RWPE2 (cell line): ENCODE results near the gene ASNSD1.
A peak's percentile ranks its signal among the peaks of the same experiment; 100 is the strongest.
"Not testable (repeated sequence)": the region's sequence is repeated elsewhere in the genome, so short reads cannot be mapped to it uniquely, and the experiment has no call there.

Experiments used
- ATAC-seq: fragments of 200-7000 bp; cut with Tn5 transposase; 3 replicates; pipeline ENCODE4 v1.9.1; 2021; ENCODE audit warnings: low read depth
- DNase-seq: peaks from one replicate; pipeline ENCODE4 v3.0.0-alpha.2; 2020; ENCODE audit warnings: low spot score
- H3K27ac ChIP-seq: fragments of 450-650 bp; 2 replicates; pipeline ENCODE4 v1.5.1; 2017; ENCODE audit warnings: mild to moderate bottlenecking; ENCODE audit not compliant: poor library complexity, severe bottlenecking
- H3K27me3 ChIP-seq: fragments of 250-450 bp; sonication (Bioruptor Pico); 2 replicates; pipeline ENCODE4 v1.5.1; 2021; ENCODE audit warnings: mild to moderate bottlenecking, moderate library complexity; ENCODE audit not compliant: insufficient read depth, poor library complexity, severe bottlenecking
- H3K36me3 ChIP-seq: fragments of 250-450 bp; sonication (Bioruptor Pico); 2 replicates; pipeline ENCODE4 v1.5.1; 2020; ENCODE audit warnings: low read depth, mild to moderate bottlenecking, moderate library complexity
- H3K4me1 ChIP-seq: fragments of 250-450 bp; sonication (Bioruptor Pico); 2 replicates; pipeline ENCODE4 v1.5.1; 2021; ENCODE audit warnings: mild to moderate bottlenecking, moderate library complexity; ENCODE audit not compliant: insufficient read depth, poor library complexity, severe bottlenecking
- H3K4me3 ChIP-seq: fragments of 250-450 bp; sonication (Bioruptor Pico); 2 replicates; pipeline ENCODE4 v1.5.1; 2021; ENCODE audit warnings: mild to moderate bottlenecking, moderate library complexity; ENCODE audit not compliant: severe bottlenecking
- H3K9me3 ChIP-seq: fragments of 250-450 bp; sonication (Bioruptor Pico); 2 replicates; pipeline ENCODE4 v1.5.1; 2021; ENCODE audit warnings: mild to moderate bottlenecking, moderate library complexity; ENCODE audit not compliant: severe bottlenecking
- TF ChIP-seq, protein P1 (sequence below): fragments of 450-650 bp; IDR thresholded peaks from one replicate; pipeline ENCODE4 v1.5.1; 2017; ENCODE audit warnings: mild to moderate bottlenecking, moderate library complexity; ENCODE audit not compliant: poor library complexity, severe bottlenecking

ASNSD1 gene

DNA sequence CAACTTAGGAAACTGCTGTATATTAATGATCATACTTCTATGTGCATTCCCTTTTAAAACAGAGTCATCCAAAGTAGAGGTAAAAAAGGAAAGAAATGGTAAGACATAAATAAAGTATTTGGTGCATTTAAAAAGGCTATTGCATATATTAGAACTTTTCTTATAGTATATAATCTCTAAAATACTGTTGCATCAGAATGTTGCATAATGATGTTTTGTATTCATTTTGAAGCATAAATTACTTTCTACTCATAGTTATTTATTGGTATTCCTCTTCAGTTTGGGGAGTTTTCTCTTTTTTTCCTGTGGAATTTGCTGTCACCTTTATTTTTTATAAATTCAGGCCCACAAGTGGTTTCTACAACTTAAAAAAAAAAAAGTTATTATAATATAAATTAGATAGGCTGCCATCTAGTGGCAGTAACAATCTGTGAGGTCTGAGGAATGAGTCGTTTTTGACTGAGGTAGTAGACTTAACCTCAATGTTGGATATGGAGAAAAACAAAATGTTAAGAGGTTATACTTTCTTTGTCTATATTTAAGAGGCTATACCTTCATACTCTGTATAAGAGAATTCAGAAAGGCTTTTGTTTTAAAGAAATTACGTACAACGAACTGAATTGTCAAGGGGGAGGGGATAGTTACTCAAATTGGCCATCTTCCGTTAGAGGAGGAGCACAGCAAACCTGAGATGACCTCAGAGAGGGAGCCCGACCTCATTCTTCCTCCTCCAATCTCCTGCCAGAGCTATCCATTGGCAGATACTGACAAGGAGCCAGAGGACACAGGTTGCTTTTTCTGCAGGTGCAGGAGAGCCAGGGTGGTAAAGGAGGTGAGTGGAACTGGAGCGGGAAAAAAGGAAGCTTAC, 37.0 kb downstream of the ASNSD1 start:
- H3K9me3 ChIP-seq: no peaks in the 10 kb centered on the region
- H3K4me1 ChIP-seq: no peaks in the 10 kb centered on the region
- no peaks in the 10 kb centered on the region for H3K27me3 ChIP-seq
- H3K27ac ChIP-seq: no peak overlapping the region
- DNase-seq (no peak), ATAC-seq (peak; percentile 45; the same call in 2 of the 3 replicates)
- no peaks in the 10 kb centered on the region for H3K36me3 ChIP-seq
- TF ChIP-seq, protein P1, sequence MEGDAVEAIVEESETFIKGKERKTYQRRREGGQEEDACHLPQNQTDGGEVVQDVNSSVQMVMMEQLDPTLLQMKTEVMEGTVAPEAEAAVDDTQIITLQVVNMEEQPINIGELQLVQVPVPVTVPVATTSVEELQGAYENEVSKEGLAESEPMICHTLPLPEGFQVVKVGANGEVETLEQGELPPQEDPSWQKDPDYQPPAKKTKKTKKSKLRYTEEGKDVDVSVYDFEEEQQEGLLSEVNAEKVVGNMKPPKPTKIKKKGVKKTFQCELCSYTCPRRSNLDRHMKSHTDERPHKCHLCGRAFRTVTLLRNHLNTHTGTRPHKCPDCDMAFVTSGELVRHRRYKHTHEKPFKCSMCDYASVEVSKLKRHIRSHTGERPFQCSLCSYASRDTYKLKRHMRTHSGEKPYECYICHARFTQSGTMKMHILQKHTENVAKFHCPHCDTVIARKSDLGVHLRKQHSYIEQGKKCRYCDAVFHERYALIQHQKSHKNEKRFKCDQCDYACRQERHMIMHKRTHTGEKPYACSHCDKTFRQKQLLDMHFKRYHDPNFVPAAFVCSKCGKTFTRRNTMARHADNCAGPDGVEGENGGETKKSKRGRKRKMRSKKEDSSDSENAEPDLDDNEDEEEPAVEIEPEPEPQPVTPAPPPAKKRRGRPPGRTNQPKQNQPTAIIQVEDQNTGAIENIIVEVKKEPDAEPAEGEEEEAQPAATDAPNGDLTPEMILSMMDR: peak; percentile 81
- no peak overlapping the region for H3K4me3 ChIP-seq

DNA sequence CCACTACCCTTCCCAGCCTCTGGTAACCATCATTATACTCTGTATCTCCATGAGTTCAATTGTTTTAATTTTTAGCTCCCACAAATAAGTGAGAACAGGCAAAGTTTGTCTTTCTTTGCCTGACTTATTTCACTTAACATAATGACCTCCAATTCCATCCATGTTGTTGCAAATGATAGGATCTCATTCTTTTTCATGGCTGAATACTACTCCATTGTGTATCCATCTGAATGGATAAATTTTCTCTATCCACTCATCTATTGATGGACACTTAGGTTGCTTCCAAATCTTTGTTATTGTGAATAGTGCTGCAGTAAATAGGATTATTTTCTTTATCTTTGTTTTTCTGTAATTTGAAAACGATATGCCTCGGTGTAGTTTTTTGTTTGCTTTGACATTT, 39.4 kb downstream of the ASNSD1 start:
- Histone ChIP-seq H3K27ac (no peak overlapping the region), H3K27me3 (no peaks in the 10 kb centered on the region), H3K4me3 (no peak overlapping the region), H3K4me1 (no peaks in the 10 kb centered on the region), H3K36me3 (no peaks in the 10 kb centered on the region), H3K9me3 (no peaks in the 10 kb centered on the region)
- TF ChIP-seq, protein P1: no peak
- DNase-seq (no peak), ATAC-seq (no peak)

DNA sequence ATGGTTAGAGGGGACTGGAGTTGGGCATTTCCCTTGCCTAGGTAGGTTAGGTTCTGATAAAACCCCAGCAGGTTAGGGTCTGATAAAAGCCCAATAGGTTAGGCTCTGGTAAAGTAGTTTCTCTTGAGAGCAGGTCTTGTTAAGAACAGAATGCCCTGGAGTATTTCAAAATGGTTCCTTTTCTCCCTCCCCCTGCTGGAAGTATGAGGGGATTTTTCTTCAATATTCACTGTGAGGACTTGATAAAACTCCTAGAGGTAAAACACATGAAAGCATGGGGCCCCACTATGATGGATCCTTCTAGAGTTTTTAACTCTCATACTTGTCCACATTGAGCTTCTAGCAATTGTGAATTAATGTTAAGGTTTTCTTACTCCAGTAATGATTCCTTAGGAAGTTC, 40.8 kb downstream of the ASNSD1 start:
- TF ChIP-seq, protein P1: no peak
- no peak for ATAC-seq

DNA sequence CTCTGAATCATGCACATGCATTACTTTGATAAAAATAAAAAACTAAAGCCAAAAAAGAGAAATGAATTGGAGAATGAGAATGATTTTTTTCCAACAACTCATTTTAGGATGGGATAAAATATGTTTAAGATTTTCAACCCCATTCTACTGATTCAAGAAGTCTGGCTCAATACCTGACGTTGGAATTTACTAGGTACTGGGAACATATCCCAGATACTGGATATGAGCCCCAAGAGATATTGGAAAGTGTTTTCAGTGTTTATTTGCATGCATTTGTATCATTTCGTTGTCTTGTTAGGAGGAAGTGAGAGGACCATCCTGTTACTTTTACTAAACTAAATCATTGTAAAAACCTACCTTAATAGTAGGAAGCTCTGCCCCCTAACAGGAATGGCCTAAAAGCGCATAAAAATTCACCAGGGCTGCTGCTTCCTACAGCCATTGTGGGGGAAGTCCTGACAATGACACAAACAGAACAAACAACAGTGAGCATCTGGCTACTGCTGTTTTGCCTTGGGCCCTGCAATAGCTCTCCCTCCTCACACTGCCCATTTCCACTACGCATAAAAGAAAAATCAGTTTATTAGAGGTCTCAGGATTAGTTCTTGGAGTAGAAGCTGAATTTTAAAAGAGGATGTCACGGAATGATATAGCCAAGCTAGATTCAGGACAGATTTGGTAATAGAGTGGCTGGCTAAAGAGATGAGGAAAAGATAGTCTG, 48.4 kb downstream of the ASNSD1 start:
- Histone ChIP-seq H3K9me3 (no peaks in the 10 kb centered on the region), H3K4me1 (no peaks in the 10 kb centered on the region), H3K27ac (no peak overlapping the region), H3K36me3 (no peaks in the 10 kb centered on the region), H3K4me3 (no peak overlapping the region), H3K27me3 (no peaks in the 10 kb centered on the region)
- DNase-seq (no peak), ATAC-seq (no peak)
- TF ChIP-seq, protein P1: no peak

More for the DNA sequence above, 40.8 kb downstream of the ASNSD1 start:
- Histone ChIP-seq H3K4me1 (no peaks in the 10 kb centered on the region), H3K36me3 (no peaks in the 10 kb centered on the region), H3K27ac (no peak overlapping the region), H3K27me3 (no peaks in the 10 kb centered on the region), H3K9me3 (no peaks in the 10 kb centered on the region), H3K4me3 (no peak overlapping the region)
- DNase-seq: no peak

DNA sequence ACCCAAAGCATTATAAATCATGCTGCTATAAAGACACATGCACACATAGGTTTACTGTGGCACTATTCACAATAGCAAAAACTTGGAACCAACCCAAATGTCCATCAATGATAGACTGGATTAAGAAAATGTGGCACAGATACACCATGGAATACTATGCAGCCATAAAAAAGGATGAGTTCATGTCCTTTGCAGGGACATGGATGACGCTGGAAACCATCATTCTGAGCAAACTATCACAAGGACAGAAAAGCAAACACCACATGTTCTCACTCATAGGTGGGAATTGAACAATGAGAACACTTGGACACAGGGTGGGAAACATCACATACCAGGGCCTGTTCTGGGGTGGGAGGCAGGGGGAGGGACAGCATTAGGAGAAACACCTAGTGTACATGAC, 56.3 kb downstream of the ASNSD1 start:
- ATAC-seq, H3K27me3 ChIP-seq, H3K27ac ChIP-seq, H3K9me3 ChIP-seq, H3K4me1 ChIP-seq, DNase-seq, H3K4me3 ChIP-seq, H3K36me3 ChIP-seq: not testable (repeated sequence)
